ENCODE measurements around the gene SMIM30. TPM values are rescaled to one million over a fixed set of nuclear protein-coding genes. Genes with fewer than 3 reads are reported as not detected.

The SMIM30 gene
- total RNA-seq, 1 experiment from 2014 or later: 32.3 TPM

GRCh38 chr7:113142385-113143119, 24.2 kb upstream of the SMIM30 start:
- ChIA-PET CTCF (interaction anchor here (0.8 to 1.2 kb wide), 2 partner anchors 18 to 556 kb away, joined by 3 to 5 read pairs; no protein-coding TSS in a partner anchor), POLR2A (no interaction called here)
- Mint-ChIP-seq H3K27me3 (ENCODE audit: insufficient read depth, unreplicated experiment) (no peaks in the 10 kb centered on the region), H3K4me1 (ENCODE audit: insufficient read depth, unreplicated experiment) (no peaks in the 10 kb centered on the region), H3K36me3 (ENCODE audit: insufficient read depth, unreplicated experiment) (no peaks in the 10 kb centered on the region), H3K4me3 (ENCODE audit: unreplicated experiment) (no peak overlapping the region), H3K27ac (ENCODE audit: low read depth, unreplicated experiment) (no peak overlapping the region), H3K9me3 (ENCODE audit: unreplicated experiment) (no peaks in the 10 kb centered on the region)
- no peak for DNase-seq (ENCODE audit: unreplicated experiment)
- TF ChIP-seq CTCF (IDR thresholded peaks at IDR 0.05; ENCODE audit: unreplicated experiment): no peak
- intact Hi-C loops (cut with micrococcal nuclease): no loop called here
- BruUV-seq (replicated peaks): no TSS peak

GRCh38 chr7:113141803-113142202, 23.4 kb upstream of the SMIM30 start:
- ChIA-PET POLR2A (no interaction called here), CTCF (no interaction called here)
- intact Hi-C loops (cut with micrococcal nuclease): no loop called here
- H3K9me3 Mint-ChIP-seq (ENCODE audit: unreplicated experiment): no peaks in the 10 kb centered on the region
- no peaks in the 10 kb centered on the region for H3K27me3 Mint-ChIP-seq (ENCODE audit: insufficient read depth, unreplicated experiment)
- no peak overlapping the region for H3K4me3 Mint-ChIP-seq (ENCODE audit: unreplicated experiment)
- no peak overlapping the region for H3K27ac Mint-ChIP-seq (ENCODE audit: low read depth, unreplicated experiment)
- no peak for DNase-seq (ENCODE audit: unreplicated experiment)
- TF ChIP-seq CTCF (IDR thresholded peaks at IDR 0.05; ENCODE audit: unreplicated experiment): no peak
- no TSS peak for BruUV-seq (replicated peaks)
- H3K4me1 Mint-ChIP-seq (ENCODE audit: insufficient read depth, unreplicated experiment): no peaks in the 10 kb centered on the region
- no peaks in the 10 kb centered on the region for H3K36me3 Mint-ChIP-seq (ENCODE audit: insufficient read depth, unreplicated experiment)

GRCh38 chr7:113140956-113141355, 22.6 kb upstream of the SMIM30 start:
- Mint-ChIP-seq H3K27ac (ENCODE audit: low read depth, unreplicated experiment) (no peak overlapping the region), H3K4me3 (ENCODE audit: unreplicated experiment) (no peak overlapping the region), H3K27me3 (ENCODE audit: insufficient read depth, unreplicated experiment) (no peaks in the 10 kb centered on the region), H3K4me1 (ENCODE audit: insufficient read depth, unreplicated experiment) (no peaks in the 10 kb centered on the region), H3K9me3 (ENCODE audit: unreplicated experiment) (no peaks in the 10 kb centered on the region), H3K36me3 (ENCODE audit: insufficient read depth, unreplicated experiment) (no peaks in the 10 kb centered on the region)
- no peak for DNase-seq (ENCODE audit: unreplicated experiment)
- ChIA-PET CTCF (interaction anchor here (0.5 to 0.9 kb wide), 2 partner anchors 19 to 277 kb away, joined by 3 to 4 read pairs; no protein-coding TSS in a partner anchor), POLR2A (no interaction called here)
- BruUV-seq (replicated peaks): no TSS peak
- intact Hi-C loops (cut with micrococcal nuclease): no loop called here
- no peak for TF ChIP-seq CTCF (IDR thresholded peaks at IDR 0.05; ENCODE audit: unreplicated experiment)

- no peaks in the 10 kb centered on the region for H3K36me3 Mint-ChIP-seq (ENCODE audit: insufficient read depth, unreplicated experiment)
- ChIA-PET POLR2A (no interaction called here), CTCF (interaction anchor here (3.1 kb wide), 1 partner anchor 23 kb away, joined by 23 read pairs; no protein-coding TSS in a partner anchor)
- no peaks in the 10 kb centered on the region for H3K9me3 Mint-ChIP-seq (ENCODE audit: unreplicated experiment)
- TF ChIP-seq CTCF (IDR thresholded peaks at IDR 0.05; ENCODE audit: unreplicated experiment): no peak
- H3K27me3 Mint-ChIP-seq (ENCODE audit: insufficient read depth, unreplicated experiment): no peaks in the 10 kb centered on the region
- no peaks in the 10 kb centered on the region for H3K4me1 Mint-ChIP-seq (ENCODE audit: insufficient read depth, unreplicated experiment)
- no peak overlapping the region for H3K4me3 Mint-ChIP-seq (ENCODE audit: unreplicated experiment)
- DNase-seq (ENCODE audit: unreplicated experiment): no peak
- intact Hi-C loops (cut with micrococcal nuclease): no loop called here
- no peak overlapping the region for H3K27ac Mint-ChIP-seq (ENCODE audit: low read depth, unreplicated experiment)
- no TSS peak for BruUV-seq (replicated peaks)
These were observed 18.9 kb upstream of the SMIM30 start for GRCh38 chr7:113137241-113137640.

Measured in MCF 10A (cell line).